Lower lobe of right lung (tissue), 2 donors: ENCODE data around the gene SYCP2L. TPM values are rescaled to one million over a fixed set of nuclear protein-coding genes. Genes with fewer than 3 reads are reported as not detected.
"Not testable (repeated sequence)": the region's sequence is repeated elsewhere in the genome, so short reads cannot be mapped to it uniquely, and the experiment has no call there.

ENCODE experiments used
- ATAC-seq, 2 donors: fragments of 200-7000 bp; cut with Tn5 transposase; one replicate each; pipeline ENCODE4 v1.9.1; 2020 to 2022; ENCODE audit warnings: mild to moderate bottlenecking in 2 of 2, moderate library complexity in 2 of 2
- DNase-seq: peaks from one replicate; pipeline ENCODE4 v3.0.0-alpha.2; 2020
- H3K27ac ChIP-seq: fragments of 200-600 bp; one replicate; pipeline ENCODE4 v1.8.0; 2022
- H3K27me3 ChIP-seq: fragments of 200-600 bp; one replicate; pipeline ENCODE4 v1.8.0; 2022; ENCODE audit warnings: low read depth
- H3K36me3 ChIP-seq: fragments of 200-600 bp; one replicate; pipeline ENCODE4 v1.8.0; 2022; ENCODE audit warnings: mild to moderate bottlenecking
- H3K4me1 ChIP-seq: fragments of 200-600 bp; one replicate; pipeline ENCODE4 v1.8.0; 2022
- H3K4me3 ChIP-seq: fragments of 200-600 bp; one replicate; pipeline ENCODE4 v1.8.0; 2022; ENCODE audit warnings: mild to moderate bottlenecking
- H3K9me3 ChIP-seq: fragments of 200-600 bp; one replicate; pipeline ENCODE4 v1.8.0; 2022
- CTCF ChIP-seq: fragments of 200-600 bp; IDR thresholded peaks from one replicate; pipeline ENCODE4 v1.8.0; 2022; ENCODE audit warnings: antibody characterized with exemption, mild to moderate bottlenecking
- intact Hi-C: fragments of 100-400 bp; cut with DNase I; formaldehyde crosslinking; loops from one replicate; pipeline ENCODE4 v1.11.0; 2022
- total RNA-seq: library from RNA; stranded (reverse); fragmentation: NEBNext Ultra II Directional; extraction: Animal tissue kit (Norgen Biotek cat#: 25700); gene quantifications from one replicate; pipeline ENCODE4 v1.2.1, GENCODE V29; 2021
- donor health status: DM: no; HTN: yes; CAD: no; lungs with severe emphysema.

SYCP2L gene
- total RNA-seq, 1 donor from 2014 or later: 1.0 TPM

- Histone ChIP-seq H3K9me3 (no peaks in the 10 kb centered on the region), H3K36me3 (no peaks in the 10 kb centered on the region), H3K27ac (no peak overlapping the region), H3K4me1 (no peaks in the 10 kb centered on the region), H3K4me3 (no peak overlapping the region), H3K27me3 (no peaks in the 10 kb centered on the region)
- intact Hi-C loops: no loop called here
- no peak for TF ChIP-seq CTCF
- ATAC-seq: no peak
- DNase-seq: no peak
Observed at GRCh38 chr6:10874207-10874606, 12.6 kb upstream of the SYCP2L start.

- Histone ChIP-seq H3K4me3 (no peak overlapping the region), H3K27ac (no peak overlapping the region), H3K4me1 (no peaks in the 10 kb centered on the region), H3K9me3 (no peaks in the 10 kb centered on the region), H3K36me3 (no peaks in the 10 kb centered on the region), H3K27me3 (no peaks in the 10 kb centered on the region)
- DNase-seq: no peak
- no peak for ATAC-seq
- intact Hi-C loops: no loop called here
- TF ChIP-seq CTCF: no peak
Observed at GRCh38 chr6:10875026-10875425, 11.8 kb upstream of the SYCP2L start.

- TF ChIP-seq CTCF: no peak
Observed at GRCh38 chr6:10877012-10877411, 9.8 kb upstream of the SYCP2L start.

GRCh38 chr6:10877871-10878270 is 9.0 kb upstream of the SYCP2L start:
- no peaks in the 10 kb centered on the region for H3K36me3 ChIP-seq
- no peak overlapping the region for H3K27ac ChIP-seq
- no peaks in the 10 kb centered on the region for H3K9me3 ChIP-seq
- peaks cover 21% of the 10 kb centered on the region for H3K27me3 ChIP-seq
- DNase-seq (no peak), ATAC-seq (no peak)
- H3K4me1 ChIP-seq: no peaks in the 10 kb centered on the region
- no peak for TF ChIP-seq CTCF
- H3K4me3 ChIP-seq: no peak overlapping the region
- intact Hi-C loops: no loop called here

More at GRCh38 chr6:10877012-10877411, 9.8 kb upstream of the SYCP2L start:
- Histone ChIP-seq H3K27ac (no peak overlapping the region), H3K9me3 (no peaks in the 10 kb centered on the region), H3K27me3 (peaks cover 13% of the 10 kb centered on the region), H3K36me3 (no peaks in the 10 kb centered on the region), H3K4me1 (no peaks in the 10 kb centered on the region), H3K4me3 (no peak overlapping the region)
- ATAC-seq (no peak), DNase-seq (no peak)
- intact Hi-C loops: no loop called here

GRCh38 chr6:10880366-10880765 is 6.5 kb upstream of the SYCP2L start:
- Histone ChIP-seq H3K9me3 (no peaks in the 10 kb centered on the region), H3K27ac (no peak overlapping the region), H3K4me3 (no peak overlapping the region), H3K27me3 (peaks cover 45% of the 10 kb centered on the region), H3K4me1 (peaks cover 4% of the 10 kb centered on the region), H3K36me3 (no peaks in the 10 kb centered on the region)
- intact Hi-C loops: no loop called here
- no peak for ATAC-seq
- TF ChIP-seq CTCF: no peak
- no peak for DNase-seq

- Histone ChIP-seq H3K27me3 (peaks cover 64% of the 10 kb centered on the region), H3K4me1 (peaks cover 15% of the 10 kb centered on the region)
- ATAC-seq, H3K27ac ChIP-seq, H3K36me3 ChIP-seq, H3K9me3 ChIP-seq, H3K4me3 ChIP-seq, DNase-seq, intact Hi-C loops: not testable (repeated sequence)
Observed at GRCh38 chr6:10882253-10882630, 4.6 kb upstream of the SYCP2L start.
